RWPE2 (cell line): ENCODE data around the gene CYB561D1.

ENCODE experiments used
- ATAC-seq: fragments of 200-7000 bp; cut with Tn5 transposase; 3 replicates; pipeline ENCODE4 v1.9.1; 2021; ENCODE audit warnings: low read depth
- DNase-seq: peaks from one replicate; pipeline ENCODE4 v3.0.0-alpha.2; 2020; ENCODE audit warnings: low spot score
- H3K27ac ChIP-seq: fragments of 450-650 bp; 2 replicates; pipeline ENCODE4 v1.5.1; 2017; ENCODE audit warnings: mild to moderate bottlenecking; ENCODE audit not compliant: poor library complexity, severe bottlenecking
- H3K27me3 ChIP-seq: fragments of 250-450 bp; sonication (Bioruptor Pico); 2 replicates; pipeline ENCODE4 v1.5.1; 2021; ENCODE audit warnings: mild to moderate bottlenecking, moderate library complexity; ENCODE audit not compliant: insufficient read depth, poor library complexity, severe bottlenecking
- H3K36me3 ChIP-seq: fragments of 250-450 bp; sonication (Bioruptor Pico); 2 replicates; pipeline ENCODE4 v1.5.1; 2020; ENCODE audit warnings: low read depth, mild to moderate bottlenecking, moderate library complexity
- H3K4me1 ChIP-seq: fragments of 250-450 bp; sonication (Bioruptor Pico); 2 replicates; pipeline ENCODE4 v1.5.1; 2021; ENCODE audit warnings: mild to moderate bottlenecking, moderate library complexity; ENCODE audit not compliant: insufficient read depth, poor library complexity, severe bottlenecking
- H3K4me3 ChIP-seq: fragments of 250-450 bp; sonication (Bioruptor Pico); 2 replicates; pipeline ENCODE4 v1.5.1; 2021; ENCODE audit warnings: mild to moderate bottlenecking, moderate library complexity; ENCODE audit not compliant: severe bottlenecking
- H3K9me3 ChIP-seq: fragments of 250-450 bp; sonication (Bioruptor Pico); 2 replicates; pipeline ENCODE4 v1.5.1; 2021; ENCODE audit warnings: mild to moderate bottlenecking, moderate library complexity; ENCODE audit not compliant: severe bottlenecking
- TF ChIP-seq, protein P1 (sequence below): fragments of 450-650 bp; IDR thresholded peaks from one replicate; pipeline ENCODE4 v1.5.1; 2017; ENCODE audit warnings: mild to moderate bottlenecking, moderate library complexity; ENCODE audit not compliant: poor library complexity, severe bottlenecking

Gene CYB561D1

DNA sequence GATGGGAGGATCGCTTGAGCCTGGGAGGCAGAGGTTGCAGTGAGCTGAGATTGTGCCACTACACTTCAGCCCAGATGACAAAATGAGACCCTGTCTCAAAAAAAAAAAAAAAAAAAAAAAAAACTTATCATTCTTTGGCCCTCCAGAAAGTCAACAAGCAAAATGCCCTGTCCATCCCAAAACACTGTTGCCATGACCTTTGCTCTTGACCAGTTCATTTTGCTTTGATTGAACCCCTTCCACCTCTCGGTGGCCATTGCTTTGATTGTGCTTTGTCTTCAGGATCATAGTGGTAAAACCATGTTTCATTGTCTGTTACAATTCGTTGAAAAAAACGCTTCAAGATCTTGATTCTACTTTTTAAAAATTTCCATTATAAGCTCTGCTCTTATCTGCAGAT is 36.1 kb upstream of the CYB561D1 start:
- peaks cover 23% of the 10 kb centered on the region for H3K27me3 ChIP-seq
- no peaks in the 10 kb centered on the region for H3K9me3 ChIP-seq
- H3K36me3 ChIP-seq = no peaks in the 10 kb centered on the region
- TF ChIP-seq, protein P1, sequence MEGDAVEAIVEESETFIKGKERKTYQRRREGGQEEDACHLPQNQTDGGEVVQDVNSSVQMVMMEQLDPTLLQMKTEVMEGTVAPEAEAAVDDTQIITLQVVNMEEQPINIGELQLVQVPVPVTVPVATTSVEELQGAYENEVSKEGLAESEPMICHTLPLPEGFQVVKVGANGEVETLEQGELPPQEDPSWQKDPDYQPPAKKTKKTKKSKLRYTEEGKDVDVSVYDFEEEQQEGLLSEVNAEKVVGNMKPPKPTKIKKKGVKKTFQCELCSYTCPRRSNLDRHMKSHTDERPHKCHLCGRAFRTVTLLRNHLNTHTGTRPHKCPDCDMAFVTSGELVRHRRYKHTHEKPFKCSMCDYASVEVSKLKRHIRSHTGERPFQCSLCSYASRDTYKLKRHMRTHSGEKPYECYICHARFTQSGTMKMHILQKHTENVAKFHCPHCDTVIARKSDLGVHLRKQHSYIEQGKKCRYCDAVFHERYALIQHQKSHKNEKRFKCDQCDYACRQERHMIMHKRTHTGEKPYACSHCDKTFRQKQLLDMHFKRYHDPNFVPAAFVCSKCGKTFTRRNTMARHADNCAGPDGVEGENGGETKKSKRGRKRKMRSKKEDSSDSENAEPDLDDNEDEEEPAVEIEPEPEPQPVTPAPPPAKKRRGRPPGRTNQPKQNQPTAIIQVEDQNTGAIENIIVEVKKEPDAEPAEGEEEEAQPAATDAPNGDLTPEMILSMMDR = no peak
- DNase-seq = no peak
- H3K4me3 ChIP-seq = no peak overlapping the region
- H3K27ac ChIP-seq = no peak overlapping the region
- H3K4me1 ChIP-seq = no peaks in the 10 kb centered on the region
- ATAC-seq = no peak

DNA sequence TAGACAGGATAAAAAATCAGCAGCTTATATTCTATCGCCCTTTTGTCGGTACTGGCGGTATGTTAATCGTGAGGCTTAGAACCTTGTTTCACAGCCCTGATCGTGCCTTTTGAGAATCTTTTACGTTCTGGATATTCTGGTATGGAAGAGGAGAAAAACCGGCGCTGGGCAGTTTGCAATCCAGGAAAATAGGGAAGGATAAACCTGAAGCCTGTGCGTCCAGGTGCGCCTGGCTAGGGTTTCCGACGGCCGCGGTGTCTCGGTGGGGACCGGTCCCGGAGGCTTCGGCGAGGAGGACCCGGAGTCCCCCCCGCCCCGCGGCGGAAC is 27.8 kb upstream of the CYB561D1 start:
- DNase-seq = no peak
- Histone ChIP-seq H3K27ac (no peak overlapping the region), H3K27me3 (peaks cover 82% of the 10 kb centered on the region), H3K4me3 (peak overlapping the region; percentile 26), H3K36me3 (no peaks in the 10 kb centered on the region), H3K9me3 (no peaks in the 10 kb centered on the region), H3K4me1 (no peaks in the 10 kb centered on the region)
- TF ChIP-seq, protein P1 = no peak
- no peak; the same call in 2 of the 3 replicates for ATAC-seq

DNA sequence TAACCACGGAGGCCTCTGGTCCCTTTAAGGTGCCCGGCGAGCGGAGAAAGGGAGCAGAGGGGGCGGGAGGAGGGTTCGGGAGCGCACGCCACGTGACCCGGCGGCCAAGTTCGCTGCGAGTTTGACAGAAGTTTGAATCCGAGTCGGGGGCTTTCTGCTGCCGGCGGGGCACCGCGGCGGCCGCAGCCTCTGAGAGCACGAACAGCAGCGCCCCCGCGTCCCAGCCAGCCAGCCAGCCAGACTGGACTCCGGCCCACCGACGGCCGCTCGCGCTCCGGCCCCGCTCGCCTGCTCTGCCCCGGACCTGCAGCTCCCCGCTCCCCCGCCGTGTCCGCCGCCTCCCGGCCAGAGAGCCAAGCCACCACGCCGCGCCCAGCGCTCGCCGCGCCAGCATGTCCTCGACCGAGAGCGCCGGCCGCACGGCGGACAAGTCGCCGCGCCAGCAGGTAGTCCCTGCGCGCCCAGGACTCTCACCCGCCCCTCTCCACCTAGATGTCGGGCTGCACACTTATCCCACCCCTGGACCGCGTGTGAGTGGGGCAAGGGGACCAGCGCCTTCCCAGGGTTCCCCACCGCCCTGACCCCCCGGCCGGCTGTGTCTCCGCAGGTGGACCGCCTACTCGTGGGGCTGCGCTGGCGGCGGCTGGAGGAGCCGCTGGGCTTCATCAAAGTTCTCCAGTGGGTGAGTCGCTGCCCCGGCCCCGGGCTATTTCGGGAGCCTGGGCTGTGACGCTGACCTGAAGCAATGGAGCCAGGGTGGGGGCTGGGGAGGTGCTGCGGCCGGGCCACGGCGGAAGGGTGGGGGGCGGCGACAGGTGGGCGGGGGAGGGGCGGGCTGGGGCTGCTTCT is 27.2 kb upstream of the CYB561D1 start, which contains the start of gene SYPL2:
TSS of gene SYPL2 (plus strand) at position 95 of the 849 bp plus-strand sequence. CDS start at position 393, 298 bp downstream.
- Histone ChIP-seq H3K9me3 (no peaks in the 10 kb centered on the region), H3K27me3 (peaks cover 88% of the 10 kb centered on the region), H3K27ac (no peak within 1 kb of the TSS), H3K4me3 (peak within 1 kb of the TSS; percentile 26), H3K36me3 (no peaks in the 10 kb centered on the region), H3K4me1 (no peaks in the 10 kb centered on the region)
- TF ChIP-seq, protein P1 = no peak
- ATAC-seq (peak; percentile 66), DNase-seq (no peak)

DNA sequence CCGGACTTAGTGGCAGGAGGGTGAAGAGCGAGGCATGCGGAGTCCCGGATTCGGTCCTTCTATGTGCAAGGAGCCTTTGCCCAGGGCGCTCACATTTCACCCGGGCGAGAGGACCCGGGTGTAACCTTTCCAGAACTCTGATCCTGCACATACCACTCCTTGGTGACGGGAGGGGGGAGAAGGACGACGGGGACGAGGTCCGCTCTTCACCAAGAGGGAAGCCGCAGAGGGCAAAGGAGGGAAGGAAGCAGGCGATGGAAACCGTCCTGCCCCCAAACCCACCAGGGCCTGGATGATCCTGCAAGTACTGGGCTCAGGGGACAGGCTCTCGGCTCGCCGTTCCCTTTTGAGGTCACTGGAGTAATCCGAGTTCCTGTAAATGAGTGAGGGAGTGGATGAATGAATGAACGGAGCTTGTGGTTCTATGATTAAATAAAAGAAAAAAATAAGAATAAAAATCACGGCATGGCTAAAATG is 26.6 kb upstream of the CYB561D1 start:
- no peaks in the 10 kb centered on the region for H3K9me3 ChIP-seq
- H3K27me3 ChIP-seq = peaks cover 87% of the 10 kb centered on the region
- no peaks in the 10 kb centered on the region for H3K4me1 ChIP-seq
- no peak for DNase-seq
- no peak overlapping the region for H3K4me3 ChIP-seq
- TF ChIP-seq, protein P1 = no peak
- no peaks in the 10 kb centered on the region for H3K36me3 ChIP-seq
- ATAC-seq = no peak
- H3K27ac ChIP-seq = no peak overlapping the region

DNA sequence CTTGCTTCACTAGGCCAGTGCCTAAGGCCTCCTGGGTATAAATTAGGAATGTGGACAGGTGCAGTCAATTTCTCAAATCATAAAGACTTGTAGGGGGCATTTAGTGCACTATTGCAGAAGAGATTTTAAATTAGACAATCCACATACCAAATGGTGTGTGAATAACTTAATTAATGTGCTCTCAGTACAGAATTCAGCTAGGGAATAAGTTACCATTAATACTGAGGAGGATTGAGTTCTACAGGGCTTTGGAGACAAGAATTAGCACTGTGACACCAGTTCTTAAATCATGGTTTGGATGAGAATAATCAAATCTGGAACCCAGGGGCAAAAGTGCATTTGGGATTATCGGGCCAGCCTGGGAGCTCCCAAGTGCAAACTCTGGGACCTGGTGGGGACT is 25.8 kb upstream of the CYB561D1 start:
- no peak overlapping the region for H3K27ac ChIP-seq
- DNase-seq (no peak), ATAC-seq (no peak)
- H3K27me3 ChIP-seq = peaks cover 86% of the 10 kb centered on the region
- no peaks in the 10 kb centered on the region for H3K36me3 ChIP-seq
- no peaks in the 10 kb centered on the region for H3K9me3 ChIP-seq
- no peak overlapping the region for H3K4me3 ChIP-seq
- H3K4me1 ChIP-seq = no peaks in the 10 kb centered on the region
- TF ChIP-seq, protein P1 = no peak
